ENCODE data around the gene NCSTN.
"Not testable (repeated sequence)": the region's sequence is repeated elsewhere in the genome, so short reads cannot be mapped to it uniquely, and the experiment has no call there.

The NCSTN gene

DNA sequence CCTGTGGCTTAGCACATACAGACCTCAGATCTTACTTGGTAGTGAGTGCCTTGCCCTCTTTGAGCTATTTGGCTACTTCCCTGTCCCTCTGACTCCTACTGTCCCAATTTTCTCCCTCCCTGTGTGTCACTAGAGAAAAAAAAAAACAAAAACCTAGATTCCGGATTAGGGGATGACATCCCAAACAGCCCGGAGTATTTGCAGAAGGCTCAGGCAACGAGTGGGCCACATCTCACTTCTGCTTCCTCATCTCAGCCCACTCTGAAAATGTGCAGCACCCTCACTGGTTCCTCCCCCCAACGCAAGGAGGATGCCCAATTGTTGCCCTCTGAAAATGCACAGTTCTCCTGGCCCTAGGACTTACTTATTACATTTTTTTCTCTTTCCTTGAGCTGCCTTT, 28.6 kb downstream of the NCSTN start:
- no peak for DNase-seq (ENCODE audit: low read depth)

DNA sequence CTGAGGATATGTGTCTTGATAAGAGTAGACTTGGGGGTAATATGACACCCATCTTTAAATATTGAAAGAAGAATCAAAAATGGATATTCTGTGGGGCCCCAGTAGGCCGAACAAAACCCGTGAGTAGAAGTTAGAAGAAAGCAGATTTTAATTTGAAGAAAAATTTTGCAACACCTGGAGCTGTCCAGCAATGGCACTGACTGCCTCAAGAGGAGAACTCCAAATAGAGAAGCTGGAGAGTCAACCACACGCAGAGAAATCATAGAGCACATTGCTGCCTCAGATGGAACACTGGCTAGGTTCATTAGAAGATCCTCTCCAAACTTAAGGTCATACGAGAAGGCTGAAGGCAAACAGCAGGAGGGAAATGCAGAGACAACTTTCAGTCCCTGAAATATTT, 30.5 kb downstream of the NCSTN start:
- no peak for DNase-seq (ENCODE audit: low read depth)

- no peak for DNase-seq (ENCODE audit: low read depth)
Measured at GRCh38 chr1:160374306-160375110, 31.3 kb downstream of the NCSTN start.

- DNase-seq (ENCODE audit: low read depth): no peak
Measured at GRCh38 chr1:160375788-160376524, 32.8 kb downstream of the NCSTN start.

GRCh38 chr1:160376525-160377131, 33.4 kb downstream of the NCSTN start:
- no peak for DNase-seq (ENCODE audit: low read depth)

GRCh38 chr1:160377585-160378206, 34.5 kb downstream of the NCSTN start:
- no peak for DNase-seq (ENCODE audit: low read depth)

DNA sequence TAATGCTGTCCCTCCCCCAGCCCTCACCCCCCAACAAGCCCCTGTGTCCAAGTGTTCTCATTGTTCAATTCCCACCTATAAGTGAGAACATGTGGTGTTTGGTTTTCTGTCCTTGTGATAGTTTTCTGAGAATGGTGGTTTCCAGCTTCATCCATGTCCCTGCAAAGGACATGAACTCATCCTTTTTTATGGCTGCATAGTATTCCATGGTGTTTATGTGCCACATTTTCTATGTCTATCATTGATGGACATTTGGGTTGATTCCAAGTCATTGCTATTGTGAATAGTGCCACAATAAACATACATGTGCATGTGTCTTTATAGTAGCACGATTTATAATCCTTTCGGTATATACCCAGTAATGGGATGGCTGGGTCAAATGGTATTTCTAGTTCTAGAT, 41.6 kb downstream of the NCSTN start:
- not testable (repeated sequence) for DNase-seq (ENCODE audit: low read depth)

GRCh38 chr1:160388406-160388805, 45.2 kb downstream of the NCSTN start:
- not testable (repeated sequence) for DNase-seq (ENCODE audit: low read depth)

- DNase-seq (ENCODE audit: low read depth): no peak
Measured at GRCh38 chr1:160394673-160395072, 51.5 kb downstream of the NCSTN start.

DNA sequence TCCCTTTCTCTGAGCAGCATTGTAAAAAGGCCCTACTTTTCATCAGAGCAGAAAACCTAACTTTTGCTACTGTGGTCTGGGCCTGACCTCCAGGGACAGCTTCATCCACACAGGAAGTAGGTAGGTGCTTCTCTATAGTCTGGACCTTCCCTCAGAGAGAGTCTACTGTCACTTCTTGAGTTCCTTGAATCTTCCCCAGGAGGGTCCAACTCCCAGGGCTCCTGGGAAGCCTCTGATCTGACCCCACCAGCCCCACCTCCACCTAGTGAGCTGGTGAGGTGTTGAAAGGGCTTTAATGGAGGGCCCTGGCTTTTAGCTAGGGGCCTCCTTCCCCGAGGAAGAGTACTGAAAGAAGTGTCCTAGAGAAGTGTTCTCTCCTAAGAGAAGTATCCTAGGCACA, 54.5 kb downstream of the NCSTN start:
- DNase-seq (ENCODE audit: low read depth): no peak

DNA sequence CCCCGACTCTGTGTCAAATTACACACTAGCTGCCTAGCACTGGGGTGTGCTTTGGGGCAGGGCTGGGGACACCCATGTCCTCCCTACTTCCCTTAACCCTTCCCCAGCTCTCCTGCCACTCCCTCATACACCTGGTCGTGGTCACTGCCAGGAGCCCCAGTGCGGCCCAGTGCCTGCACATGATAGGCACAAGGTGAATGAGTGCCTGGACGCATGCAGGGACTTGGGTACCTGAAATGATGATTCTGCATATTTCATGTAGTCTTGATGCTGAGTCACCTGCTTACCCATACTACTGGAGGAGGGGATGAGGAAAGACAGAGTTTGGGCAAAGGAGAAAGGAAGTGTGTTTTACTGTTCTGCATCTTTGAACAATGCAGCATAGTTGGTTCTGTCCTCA, 55.6 kb downstream of the NCSTN start:
- DNase-seq (ENCODE audit: low read depth): no peak

DNA sequence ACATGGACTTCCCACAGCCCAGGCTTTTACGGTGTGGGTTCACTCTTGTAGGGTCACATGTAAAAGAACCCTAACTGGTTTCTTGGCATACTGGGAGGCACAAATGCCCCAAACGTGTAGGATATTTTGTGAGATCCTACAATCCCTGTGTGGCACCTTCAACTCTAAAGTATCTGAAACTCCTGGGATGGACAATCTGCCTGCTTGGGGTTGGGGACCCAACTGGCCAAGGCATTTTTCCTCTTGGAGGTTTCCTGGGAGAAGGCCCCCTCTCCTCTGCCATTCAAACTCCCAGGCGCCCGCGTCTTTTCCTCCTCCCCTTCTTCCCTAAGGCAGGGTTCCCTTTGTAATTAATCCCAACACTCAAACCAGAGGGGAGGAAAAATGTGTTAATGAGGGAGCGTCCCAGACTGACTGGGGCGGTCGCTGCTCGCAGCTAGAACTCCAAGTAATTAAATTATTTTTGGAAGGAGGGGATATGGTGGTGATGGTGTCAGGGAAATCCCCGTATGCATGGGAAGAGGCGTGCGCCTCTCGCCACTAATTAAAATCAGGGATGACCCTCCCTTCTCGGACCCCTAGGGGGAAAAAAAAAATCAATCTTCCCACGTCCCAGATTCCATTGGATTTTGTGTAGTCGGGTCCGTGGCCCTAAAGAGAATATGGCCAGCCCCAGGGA, 56.5 kb downstream of the NCSTN start:
- no peak for DNase-seq (ENCODE audit: low read depth)

DNA sequence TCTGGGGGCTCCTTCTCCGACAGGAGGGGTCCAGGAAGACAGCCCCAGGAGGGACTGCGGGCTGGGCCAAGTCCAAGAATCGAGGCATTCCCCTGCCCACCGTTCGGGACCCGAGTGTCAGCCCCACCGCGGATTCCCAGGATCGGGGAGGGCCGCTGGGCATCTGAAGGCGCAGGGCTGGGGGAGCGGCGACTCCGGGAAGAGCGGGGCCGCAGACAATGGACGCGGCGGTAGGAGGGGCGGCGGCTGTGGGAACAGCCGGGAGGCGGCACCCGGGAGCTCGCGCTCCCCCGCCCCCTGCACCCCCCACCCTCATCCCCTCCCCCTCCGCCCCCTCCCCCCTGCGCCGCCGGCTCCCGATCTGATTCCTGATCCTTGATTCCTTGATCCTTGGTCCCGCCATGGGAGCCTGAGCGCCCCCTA, 57.1 kb downstream of the NCSTN start, which contains the start of gene VANGL2:
TSS of gene VANGL2 (plus strand) at position 342 of the 423 bp plus-strand sequence. CDS start 15,274 bp downstream, outside the sequence.
- DNase-seq (ENCODE audit: low read depth): no peak

GRCh38 chr1:160400646-160401486, 57.7 kb downstream of the NCSTN start:
- DNase-seq (ENCODE audit: low read depth): no peak

GRCh38 chr1:160401487-160401805, 58.3 kb downstream of the NCSTN start:
- no peak for DNase-seq (ENCODE audit: low read depth)

DNA sequence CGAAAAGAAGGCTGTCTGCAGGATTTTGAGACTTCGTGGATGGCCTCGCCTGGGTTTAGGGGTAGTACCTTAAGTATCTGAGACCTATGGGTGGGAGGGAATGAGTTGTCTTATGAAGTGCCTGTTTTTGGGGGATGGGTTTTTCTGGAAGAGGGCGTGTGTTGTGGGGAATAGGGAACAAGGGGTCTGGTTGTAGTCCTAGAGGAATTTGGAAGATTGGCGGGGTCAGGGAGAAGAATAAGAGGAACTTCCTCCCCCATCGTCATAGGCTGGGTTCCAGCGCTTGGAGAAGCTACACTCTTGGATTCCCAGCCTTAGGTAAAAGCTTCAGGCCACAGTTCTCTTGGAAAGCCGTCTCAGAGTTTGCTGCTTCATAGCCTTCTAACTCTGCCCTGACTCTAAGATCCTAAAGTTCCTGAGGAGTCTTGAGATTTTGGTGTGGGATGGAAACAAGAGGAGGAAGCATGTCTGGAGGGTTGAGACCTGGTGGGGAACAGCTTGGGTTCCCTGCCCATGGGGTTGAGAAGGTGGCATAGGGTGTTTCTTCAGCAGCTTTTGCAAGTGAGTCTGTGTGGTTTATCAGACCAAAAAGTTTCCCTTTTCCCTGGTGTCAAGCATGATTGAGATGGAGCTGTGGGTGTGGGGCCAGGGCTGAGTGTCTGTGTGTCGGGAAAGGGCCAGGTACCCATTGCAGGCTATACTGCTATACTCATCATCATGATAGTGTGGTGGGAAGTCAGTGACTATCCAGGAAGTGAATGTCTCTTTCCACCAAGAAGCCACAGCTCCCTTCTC, 59.0 kb downstream of the NCSTN start:
- DNase-seq (ENCODE audit: low read depth): no peak

DNA sequence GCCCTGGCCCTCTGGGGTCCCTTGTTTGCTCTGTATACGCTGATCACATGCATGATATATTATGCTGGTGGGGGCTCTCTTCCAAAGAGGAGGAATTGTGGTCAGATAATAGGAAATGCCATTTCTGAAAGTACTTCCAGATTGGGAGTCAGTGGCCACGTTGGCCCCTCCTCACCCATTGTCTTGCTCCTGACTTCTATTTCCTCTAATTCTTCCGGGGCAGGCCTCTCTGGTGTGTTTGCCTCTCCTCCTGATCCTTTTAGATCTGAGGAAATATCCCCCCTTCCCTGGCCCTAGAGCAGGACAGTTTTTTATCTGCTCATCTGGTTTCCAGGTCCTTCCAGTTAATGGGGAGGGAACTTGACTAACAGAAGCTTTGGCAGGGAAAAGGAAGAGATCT, 60.1 kb downstream of the NCSTN start:
- DNase-seq (ENCODE audit: low read depth): no peak

- no peak for DNase-seq (ENCODE audit: low read depth)
Measured at GRCh38 chr1:160404094-160404493, 60.9 kb downstream of the NCSTN start.

- DNase-seq (ENCODE audit: low read depth): no peak
Measured at GRCh38 chr1:160405331-160405877, 62.2 kb downstream of the NCSTN start.

Data from stimulated activated CD8-positive, alpha-beta memory T cell treated with anti-CD3 and anti-CD28 coated beads, Interleukin-12 subunit alpha, Interleukin-12 subunit beta, amount 100 ng/mL, for 4 hours (primary cell).